ENCODE results near the gene SLC9A9.

SLC9A9 gene

DNA sequence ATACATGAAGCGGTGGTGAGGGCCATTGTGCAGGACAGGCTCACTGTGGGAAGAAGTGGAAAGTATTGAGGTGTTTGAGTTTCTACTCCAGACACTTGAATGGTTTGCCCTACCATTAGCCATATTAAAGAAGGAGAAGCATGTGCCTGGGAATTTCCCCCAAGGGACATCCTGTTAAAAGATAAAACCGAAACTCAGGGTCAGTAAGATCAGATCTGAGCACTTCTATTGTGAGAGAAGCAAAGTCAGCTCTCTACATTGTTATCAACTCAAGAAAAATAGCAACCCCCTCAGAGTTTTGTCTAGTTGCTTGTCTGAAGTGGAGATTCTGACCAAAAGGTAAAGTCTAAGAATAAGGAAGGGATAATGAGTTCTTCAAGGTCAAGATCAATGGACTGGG lies 458.9 kb downstream of the SLC9A9 start:
- H3K4me3 ChIP-seq (ENCODE audit: control insufficient read depth, low read depth, low read length), result no peak overlapping the region
- TF ChIP-seq, protein P1, sequence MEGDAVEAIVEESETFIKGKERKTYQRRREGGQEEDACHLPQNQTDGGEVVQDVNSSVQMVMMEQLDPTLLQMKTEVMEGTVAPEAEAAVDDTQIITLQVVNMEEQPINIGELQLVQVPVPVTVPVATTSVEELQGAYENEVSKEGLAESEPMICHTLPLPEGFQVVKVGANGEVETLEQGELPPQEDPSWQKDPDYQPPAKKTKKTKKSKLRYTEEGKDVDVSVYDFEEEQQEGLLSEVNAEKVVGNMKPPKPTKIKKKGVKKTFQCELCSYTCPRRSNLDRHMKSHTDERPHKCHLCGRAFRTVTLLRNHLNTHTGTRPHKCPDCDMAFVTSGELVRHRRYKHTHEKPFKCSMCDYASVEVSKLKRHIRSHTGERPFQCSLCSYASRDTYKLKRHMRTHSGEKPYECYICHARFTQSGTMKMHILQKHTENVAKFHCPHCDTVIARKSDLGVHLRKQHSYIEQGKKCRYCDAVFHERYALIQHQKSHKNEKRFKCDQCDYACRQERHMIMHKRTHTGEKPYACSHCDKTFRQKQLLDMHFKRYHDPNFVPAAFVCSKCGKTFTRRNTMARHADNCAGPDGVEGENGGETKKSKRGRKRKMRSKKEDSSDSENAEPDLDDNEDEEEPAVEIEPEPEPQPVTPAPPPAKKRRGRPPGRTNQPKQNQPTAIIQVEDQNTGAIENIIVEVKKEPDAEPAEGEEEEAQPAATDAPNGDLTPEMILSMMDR (conservative IDR thresholded peaks at IDR 0.05; ENCODE audit: control insufficient read depth, insufficient read depth, low read depth, low read length), result no peak
- no peak for DNase-seq (ENCODE audit: low read depth)

DNA sequence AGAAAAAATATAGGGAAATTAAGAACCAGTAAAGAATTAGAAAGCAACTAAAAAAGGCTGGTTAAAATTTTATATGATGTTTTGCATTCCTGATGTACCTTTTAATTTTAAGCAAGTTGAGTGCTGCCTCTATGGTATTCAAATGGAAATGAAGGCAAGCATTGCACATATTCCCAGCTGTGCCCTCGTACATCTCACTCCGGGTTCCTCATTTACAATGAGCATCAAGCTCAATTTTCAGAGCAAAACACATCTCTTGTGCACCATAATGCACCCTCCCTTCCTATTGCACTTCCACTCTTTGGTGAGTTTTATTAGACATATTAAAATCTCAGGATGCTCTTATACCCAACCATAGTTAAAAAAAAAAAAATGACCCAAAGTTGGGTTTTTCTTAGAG lies 460.8 kb downstream of the SLC9A9 start:
- no peak overlapping the region for H3K4me3 ChIP-seq (ENCODE audit: control insufficient read depth, low read depth, low read length)
- no peak for DNase-seq (ENCODE audit: low read depth)
- TF ChIP-seq, protein P1 (conservative IDR thresholded peaks at IDR 0.05; ENCODE audit: control insufficient read depth, insufficient read depth, low read depth, low read length), result no peak

DNA sequence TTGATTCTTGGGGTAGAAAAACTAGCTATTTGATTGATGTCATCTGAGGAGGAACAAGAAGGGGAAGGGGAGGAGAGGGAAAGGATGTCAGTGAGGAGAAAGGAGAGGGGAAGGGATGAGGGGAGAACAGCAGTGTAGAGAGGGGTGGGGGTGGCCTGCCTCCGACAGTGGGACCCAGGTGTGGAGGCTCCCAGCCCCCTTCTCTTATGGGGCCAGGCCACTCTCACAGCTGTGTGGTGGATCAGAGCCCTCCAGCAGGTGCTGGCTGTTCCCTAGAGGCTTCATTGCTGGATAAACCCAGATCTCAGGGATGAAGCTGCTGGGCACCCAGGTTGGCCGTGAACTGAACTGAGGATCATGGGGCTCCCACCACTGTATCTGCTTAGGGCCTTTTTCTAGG lies 464.2 kb downstream of the SLC9A9 start:
- TF ChIP-seq, protein P1 (conservative IDR thresholded peaks at IDR 0.05; ENCODE audit: control insufficient read depth, insufficient read depth, low read depth, low read length), result no peak
- DNase-seq (ENCODE audit: low read depth), result no peak

DNA sequence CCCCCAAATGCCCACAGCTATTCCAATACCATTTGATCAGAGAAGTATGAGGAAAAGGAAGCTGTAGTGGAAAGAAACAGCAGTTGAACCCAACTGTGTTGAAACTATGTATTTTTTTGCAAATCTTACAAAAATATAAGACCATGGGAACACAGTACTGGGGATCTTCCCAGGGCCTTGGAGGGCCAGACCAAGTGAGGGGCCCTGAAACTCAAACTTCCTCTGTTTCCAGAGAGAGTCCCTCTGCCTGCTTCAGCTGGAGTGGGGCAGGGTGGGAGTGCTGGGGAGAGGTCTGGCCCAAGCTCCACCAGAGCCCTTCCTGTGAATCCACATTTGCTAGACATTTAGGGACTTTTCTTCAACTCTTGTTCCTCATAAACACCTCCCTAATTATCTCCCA lies 464.8 kb downstream of the SLC9A9 start:
- DNase-seq (ENCODE audit: low read depth), result no peak

More for the DNA sequence above, 464.2 kb downstream of the SLC9A9 start:
- H3K4me3 ChIP-seq (ENCODE audit: control insufficient read depth, low read depth, low read length), result no peak overlapping the region

DNA sequence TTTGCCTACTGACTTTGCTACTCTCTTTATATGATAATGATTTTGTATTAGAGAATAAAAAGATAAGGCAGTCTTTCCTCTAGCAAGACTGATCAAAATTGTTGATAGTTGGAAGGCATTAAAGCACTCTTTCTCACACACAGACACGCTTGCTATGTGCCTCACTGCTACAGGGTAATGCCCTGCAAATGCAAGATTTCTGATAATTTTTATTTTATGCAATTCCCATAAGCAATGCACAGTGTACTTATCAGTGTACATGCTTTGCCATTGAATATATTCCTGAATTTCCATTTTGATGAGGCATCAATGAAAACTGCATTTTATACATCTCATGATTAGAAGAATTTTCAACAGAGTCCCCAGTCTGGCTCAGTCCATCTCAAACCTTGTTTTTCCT lies 465.5 kb downstream of the SLC9A9 start:
- no peak overlapping the region for H3K4me3 ChIP-seq (ENCODE audit: control insufficient read depth, low read depth, low read length)
- TF ChIP-seq, protein P1 (conservative IDR thresholded peaks at IDR 0.05; ENCODE audit: control insufficient read depth, insufficient read depth, low read depth, low read length), result no peak
- DNase-seq (ENCODE audit: low read depth), result no peak

More for the DNA sequence above, 464.8 kb downstream of the SLC9A9 start:
- TF ChIP-seq, protein P1 (conservative IDR thresholded peaks at IDR 0.05; ENCODE audit: control insufficient read depth, insufficient read depth, low read depth, low read length), result no peak
- no peak overlapping the region for H3K4me3 ChIP-seq (ENCODE audit: control insufficient read depth, low read depth, low read length)

DNA sequence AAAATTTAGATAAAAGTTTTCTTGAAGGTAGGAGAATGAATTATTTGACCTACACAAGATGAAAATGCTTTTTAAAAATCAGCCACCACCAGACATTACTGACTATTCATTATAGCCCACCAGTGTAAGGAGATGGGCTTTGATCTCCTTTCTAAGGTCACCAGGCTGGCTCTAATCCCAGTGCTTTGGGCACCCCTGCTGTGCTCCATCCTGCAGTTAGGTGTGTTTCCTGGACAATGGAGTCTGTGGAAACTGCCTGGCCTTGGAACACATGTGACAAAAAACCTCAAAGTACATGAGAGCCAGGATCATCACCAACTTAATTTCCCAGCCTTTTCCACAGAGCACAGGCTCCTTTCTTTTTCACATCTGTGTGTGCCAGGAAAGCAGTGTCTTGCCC lies 467.8 kb downstream of the SLC9A9 start:
- no peak for DNase-seq (ENCODE audit: low read depth)
- no peak overlapping the region for H3K4me3 ChIP-seq (ENCODE audit: control insufficient read depth, low read depth, low read length)
- TF ChIP-seq, protein P1 (conservative IDR thresholded peaks at IDR 0.05; ENCODE audit: control insufficient read depth, insufficient read depth, low read depth, low read length), result no peak

DNA sequence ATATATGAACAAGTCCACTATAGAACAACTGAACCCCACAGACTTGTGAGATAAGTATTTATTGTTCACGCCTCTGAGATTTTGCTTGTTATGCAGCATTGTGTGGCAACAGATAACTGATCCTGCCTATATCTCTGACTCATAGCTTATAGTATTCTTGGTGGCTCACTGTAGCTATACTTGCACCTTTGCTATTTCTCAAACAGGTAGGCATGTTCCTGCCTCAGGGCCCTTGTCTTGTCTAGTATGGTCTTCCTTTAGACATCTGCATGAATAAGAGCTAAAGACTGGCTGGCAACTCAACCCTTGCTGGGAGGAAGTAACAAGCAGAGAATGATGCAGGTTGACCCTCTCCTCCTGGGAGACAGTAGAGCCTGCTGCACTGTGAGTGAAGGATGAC lies 472.6 kb downstream of the SLC9A9 start:
- no peak for DNase-seq (ENCODE audit: low read depth)
- H3K4me3 ChIP-seq (ENCODE audit: control insufficient read depth, low read depth, low read length), result no peak overlapping the region
- TF ChIP-seq, protein P1 (conservative IDR thresholded peaks at IDR 0.05; ENCODE audit: control insufficient read depth, insufficient read depth, low read depth, low read length), result no peak
